NCI-H82 treated with DMSO at 0.1 percent for 48 hours (cell line): ENCODE data around the gene CHAC1.
"Not testable (repeated sequence)": the region's sequence is repeated elsewhere in the genome, so short reads cannot be mapped to it uniquely, and the experiment has no call there.

Source experiments
- DNase-seq: peaks from one replicate; lab custom pipeline; 2025; ENCODE audit not compliant: unreplicated experiment; lab: John Stamatoyannopoulos, UW

The CHAC1 gene

DNA sequence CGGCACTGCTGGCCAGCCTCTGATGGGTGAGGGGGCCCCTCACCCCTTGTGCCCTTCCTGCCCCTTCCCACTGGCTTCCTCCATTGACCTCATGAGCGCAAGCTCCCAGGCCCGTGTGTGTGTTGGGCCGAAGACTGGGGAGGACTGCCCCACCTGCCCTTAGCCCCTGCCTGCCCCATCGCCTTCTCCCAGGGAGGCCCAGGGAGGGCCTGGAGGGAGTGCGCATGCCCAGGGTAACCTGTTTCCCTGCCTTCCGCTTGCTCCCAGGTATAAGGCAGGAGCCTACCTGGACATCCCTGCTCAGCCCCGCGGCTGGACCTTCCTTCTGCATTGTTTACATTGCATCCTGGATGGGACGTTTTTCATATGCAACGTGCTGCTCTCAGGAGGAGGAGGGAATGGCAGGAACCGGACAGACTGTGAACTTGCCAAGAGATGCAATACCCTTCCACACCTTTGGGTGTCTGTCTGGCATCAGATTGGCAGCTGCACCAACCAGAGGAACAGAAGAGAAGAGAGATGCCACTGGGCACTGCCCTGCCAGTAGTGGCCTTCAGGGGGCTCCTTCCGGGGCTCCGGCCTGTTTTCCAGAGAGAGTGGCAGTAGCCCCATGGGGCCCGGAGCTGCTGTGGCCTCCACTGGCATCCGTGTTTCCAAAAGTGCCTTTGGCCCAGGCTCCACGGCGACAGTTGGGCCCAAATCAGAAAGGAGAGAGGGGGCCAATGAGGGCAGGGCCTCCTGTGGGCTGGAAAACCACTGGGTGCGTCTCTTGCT is 15.3 kb upstream of the CHAC1 start:
- no peak for DNase-seq

DNA sequence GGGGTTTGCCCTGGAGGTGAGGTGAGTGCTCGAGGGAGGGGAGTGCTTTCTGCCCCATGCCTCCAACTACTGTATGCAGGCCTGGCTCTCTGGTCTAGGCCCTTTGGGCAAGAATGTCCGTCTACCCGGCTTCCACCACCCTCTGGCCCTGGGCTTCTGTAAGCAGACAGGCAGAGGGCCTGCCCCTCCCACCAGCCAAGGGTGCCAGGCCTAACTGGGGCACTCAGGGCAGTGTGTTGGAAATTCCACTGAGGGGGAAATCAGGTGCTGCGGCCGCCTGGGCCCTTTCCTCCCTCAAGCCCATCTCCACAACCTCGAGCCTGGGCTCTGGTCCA is 14.8 kb upstream of the CHAC1 start:
- no peak for DNase-seq

DNA sequence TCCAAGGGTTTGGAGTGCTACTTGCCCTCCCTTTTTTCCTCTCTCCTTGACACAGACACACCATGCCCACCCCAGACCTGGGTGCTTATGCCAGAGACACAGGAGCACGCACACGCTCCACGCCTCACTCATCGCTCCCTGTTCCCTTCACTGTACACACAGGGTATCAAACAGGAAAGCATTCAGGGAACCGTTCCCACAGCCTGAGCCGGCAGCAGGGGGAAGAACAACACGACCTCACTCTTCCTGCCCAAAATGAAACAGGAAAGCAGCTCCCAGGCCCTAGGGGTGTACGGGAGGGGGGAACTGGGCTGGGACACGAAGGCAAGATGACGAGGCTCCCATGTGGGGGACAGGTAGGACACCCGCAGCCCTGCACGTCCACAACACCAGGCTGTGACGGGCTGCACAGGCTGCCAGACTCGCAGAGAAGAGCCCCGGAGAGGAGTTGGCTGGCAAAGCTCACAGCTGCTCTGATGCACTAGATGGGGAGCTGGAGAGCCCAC is 12.9 kb upstream of the CHAC1 start:
- DNase-seq, result no peak

DNA sequence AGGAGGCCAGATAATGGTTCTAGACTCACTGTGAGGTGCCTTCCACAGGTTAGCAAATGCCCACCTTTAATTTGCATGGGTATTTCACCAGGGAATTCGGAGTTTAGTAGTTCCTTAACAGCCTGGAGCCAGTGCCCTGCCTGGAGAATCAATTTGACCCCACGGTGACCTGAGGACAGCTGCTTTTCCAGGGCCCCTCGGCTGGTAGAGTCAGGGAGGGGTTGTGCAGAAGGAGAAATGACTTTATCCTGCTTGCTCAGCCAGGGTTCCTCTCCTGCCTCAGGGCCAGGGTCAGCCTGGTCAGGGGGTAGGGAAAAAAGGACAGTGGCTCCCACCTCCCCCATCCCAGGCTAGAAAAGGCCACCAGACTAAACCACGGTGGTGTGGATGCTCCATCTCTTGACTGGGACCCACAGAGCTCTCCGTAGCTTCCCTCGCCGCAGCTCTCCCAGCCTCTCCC is 12.2 kb upstream of the CHAC1 start:
- no peak for DNase-seq

DNA sequence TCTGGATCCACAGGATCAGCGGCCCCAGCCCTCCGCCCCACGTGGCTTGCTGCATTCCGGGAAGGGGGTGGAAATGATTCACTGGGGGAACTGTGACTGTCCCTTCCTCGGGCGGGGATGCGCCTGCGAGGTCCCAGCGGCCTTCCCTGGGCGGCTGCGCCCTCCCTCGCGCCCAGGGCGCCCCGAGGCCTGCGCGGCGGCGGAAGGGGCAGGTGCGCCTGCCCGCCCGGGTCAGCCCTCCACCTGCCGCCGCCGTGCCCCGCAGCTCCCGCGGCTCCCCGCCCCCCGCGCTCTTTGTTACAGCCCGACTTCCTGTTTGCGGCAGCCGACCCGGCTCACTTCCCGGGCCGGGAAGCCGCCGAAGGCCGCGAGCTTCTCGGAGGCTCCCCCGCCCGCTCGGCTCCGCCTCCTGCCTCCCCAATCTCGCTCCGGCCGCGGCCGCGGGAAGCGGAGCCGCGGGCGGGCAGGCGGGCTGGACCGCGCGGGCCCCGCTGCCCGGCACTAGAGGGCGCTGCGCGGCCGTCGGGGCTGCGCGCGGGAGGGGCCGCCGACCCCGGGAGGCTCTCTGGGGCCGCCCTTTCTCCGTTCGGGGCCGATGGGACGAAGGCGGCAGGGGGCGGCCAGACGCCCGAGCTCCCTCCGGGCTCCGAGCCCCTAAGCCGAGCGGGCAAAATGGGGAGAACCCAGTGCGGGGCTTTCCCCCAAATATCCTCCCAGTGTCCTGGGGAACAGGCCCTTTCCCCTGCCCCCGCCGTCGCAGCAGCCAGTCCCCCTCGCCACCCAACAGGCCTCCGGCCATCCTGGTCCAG is 11.5 kb upstream of the CHAC1 start:
- DNase-seq, result no peak

GRCh38 chr15:40942337-40942854 is 10.9 kb upstream of the CHAC1 start:
- no peak for DNase-seq

DNA sequence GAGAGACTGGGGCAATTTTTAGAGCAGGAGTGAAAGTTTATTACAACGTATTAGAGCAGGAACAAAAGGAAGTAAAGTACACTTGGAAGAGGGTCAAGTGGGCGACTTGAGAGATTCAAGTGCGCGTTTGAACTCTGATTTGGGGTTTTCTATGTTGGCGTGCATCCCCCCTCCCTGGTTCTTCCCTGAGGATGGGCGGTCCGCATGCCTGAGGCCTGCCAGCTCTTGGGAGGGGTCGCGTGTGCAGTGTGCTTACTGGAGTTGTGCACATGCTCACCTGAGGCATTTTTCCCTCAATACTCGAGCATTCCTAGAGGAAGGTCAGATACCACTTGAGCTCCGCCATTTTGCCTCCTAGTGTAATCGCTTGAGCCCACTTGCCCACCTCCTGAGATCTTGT is 10.4 kb upstream of the CHAC1 start:
- no peak for DNase-seq

DNA sequence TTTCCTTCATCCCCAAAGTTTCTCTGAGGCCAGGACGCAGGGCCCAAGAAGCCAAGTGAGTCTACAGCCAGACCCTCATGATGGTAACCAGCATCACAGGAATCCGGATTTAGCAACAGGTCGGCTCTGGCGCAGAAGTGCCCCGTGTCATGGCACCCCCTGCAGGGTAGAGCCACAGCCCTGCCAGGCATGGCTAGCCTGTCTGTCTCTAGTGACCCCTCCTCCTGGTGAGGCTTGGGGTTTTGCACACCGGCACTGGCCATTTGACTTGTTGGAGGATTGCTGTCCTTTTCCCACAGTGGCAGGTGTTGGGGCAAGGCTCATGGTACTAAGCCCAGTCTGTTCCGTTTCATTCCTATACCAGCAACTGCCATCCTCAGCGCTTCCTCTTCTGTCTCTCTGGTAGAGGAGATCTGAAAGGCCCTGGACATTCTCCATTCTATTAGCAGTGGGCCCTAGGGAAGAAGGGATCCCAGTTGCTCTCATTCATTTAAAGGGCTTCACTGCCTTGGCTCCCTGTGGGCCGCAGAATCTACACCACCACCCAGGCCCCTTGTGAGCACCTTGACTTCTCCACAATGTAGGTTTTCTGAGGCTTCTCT is 9.4 kb upstream of the CHAC1 start:
- no peak for DNase-seq

- no peak for DNase-seq
Measured at GRCh38 chr15:40944510-40945296, 8.6 kb upstream of the CHAC1 start.

DNA sequence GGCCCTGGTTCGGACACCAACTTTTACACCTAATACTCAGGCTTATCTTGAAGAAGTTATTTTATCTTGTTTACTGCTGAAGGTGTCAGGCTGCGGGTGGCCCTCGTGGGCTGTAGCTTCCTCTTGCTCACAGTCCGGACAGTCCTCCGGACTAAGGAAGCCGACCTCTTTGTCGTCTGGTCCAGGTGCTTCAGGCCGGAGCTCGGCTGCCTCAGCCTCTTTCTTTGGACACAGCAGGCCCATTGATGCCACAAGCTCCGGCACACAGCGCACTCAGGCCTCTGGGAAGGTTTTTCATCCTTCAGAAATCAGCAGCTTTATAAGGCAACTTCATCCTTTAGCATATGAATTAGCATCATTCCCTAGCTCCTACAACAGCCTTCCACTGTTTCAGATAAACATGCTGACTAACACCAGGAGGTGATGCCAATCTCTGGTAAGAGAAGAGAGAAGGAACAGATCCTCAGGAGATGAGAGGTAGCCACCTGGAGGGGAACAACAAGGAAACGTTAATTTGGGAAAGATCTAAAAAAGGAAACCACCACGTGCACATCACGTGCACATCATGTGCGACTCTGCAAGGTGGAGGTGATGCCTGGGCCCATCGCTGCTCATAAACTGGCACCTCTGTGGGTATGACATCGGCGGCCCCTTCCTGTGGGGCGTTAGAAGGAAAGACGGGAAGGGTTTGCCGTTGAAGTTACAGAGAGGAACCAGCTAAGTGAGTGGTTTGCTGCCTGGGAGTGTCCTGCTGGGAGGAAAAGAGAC is 4.4 kb upstream of the CHAC1 start:
- DNase-seq, result no peak

DNA sequence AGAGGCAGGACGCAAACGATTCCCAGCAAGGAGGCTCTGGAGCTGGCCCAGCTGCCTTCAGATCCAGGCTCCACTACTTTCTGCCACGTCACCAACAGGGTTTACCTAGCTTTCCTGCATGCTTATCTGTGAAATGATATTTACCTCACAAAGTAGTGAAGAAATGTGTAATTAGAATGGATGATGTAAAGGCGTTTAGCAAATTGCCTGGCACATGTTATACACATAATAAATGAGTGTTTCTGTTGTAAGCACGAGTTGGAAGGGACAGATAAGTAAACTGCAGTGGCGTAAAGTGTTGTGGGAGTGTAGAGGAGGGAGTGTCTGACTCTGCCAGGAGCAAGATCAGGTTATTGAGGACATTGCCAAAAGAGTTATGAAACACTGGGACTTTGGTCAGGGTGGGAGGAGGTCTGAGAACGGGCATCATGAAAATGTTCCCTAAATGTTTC is 3.5 kb upstream of the CHAC1 start:
- no peak for DNase-seq

GRCh38 chr15:40951764-40952163 is 1.5 kb upstream of the CHAC1 start:
- DNase-seq, result no peak

DNA sequence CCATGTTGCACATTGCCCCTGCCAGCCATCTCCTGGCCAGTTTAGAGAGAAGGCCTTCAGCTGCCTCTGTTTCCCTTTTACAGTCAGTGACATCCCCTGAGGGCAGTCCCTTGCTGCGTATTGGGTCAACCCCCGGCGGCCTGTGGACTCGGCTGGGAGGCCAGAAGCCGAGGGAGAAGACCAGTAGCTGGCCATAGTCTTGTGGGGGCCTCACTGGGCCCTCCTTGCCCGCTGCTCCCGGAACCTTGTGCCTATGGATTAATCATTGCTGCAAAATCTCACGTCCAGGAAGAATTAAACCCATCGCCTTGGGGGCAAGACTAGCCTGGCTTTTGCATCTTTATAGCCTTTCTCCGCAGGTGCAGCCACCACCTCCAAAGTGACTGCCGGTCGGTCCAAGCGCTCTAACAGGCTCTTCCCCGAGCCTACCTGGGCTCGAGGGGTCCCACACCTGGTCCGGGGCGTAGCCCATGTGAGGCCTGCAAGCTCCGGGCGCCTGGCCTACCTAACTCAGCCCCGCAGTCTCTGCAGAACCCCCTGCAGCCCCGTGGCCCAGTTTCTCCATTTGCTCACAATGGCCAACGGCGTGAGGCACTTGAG is 870 bp upstream of the CHAC1 start:
- no peak for DNase-seq

DNA sequence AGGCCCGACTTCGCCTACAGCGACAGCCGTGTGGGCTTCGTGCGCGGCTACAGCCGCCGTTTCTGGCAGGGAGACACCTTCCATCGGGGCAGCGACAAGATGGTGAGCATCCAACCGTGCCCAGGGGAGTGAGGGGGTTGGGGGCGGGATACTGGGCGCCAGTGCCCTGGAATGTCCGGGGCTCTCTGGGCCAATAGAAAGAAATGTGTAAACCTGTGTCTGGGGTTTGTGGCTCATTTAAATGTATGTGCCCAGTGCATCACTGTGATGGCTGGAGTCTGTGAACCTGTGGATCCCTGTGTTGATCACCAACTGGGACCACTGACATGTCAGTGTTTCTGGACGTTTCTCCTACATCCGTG is 423 bp downstream of the CHAC1 start:
- no peak for DNase-seq

GRCh38 chr15:40954158-40954848 is 1.0 kb downstream of the CHAC1 start:
- DNase-seq, result not testable (repeated sequence)

GRCh38 chr15:40955141-40955903 is 2.1 kb downstream of the CHAC1 start:
- no peak for DNase-seq

DNA sequence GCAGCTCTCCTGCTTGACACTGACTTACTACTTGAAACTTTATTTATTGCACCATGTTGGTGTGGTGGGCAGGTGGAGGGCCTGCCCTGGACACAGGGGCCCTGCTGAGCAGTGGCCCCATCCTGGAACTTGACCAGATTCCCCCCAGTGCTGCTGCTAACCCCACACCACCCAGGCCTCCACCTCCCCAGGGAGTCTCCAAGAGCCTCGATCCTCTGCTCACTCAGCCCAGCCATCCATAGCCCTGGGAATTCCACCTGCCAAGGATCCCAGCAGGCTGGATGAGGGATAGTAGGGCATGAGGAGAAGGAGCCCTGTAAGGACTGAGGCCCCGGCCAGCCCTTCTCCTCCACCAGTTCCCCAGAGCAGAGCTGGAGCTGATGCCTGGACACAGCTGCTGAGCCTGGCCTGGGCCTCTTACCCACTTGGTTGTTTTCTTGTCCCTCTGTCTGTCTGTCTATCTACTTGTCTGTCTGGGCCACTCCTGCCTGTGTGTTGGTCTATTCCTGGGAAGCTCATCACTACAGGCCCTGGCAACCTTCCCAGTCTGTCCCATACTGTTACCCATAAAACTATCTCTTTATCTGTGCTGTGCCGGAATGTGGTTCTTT is 2.8 kb downstream of the CHAC1 start:
- DNase-seq, result no peak

- DNase-seq, result no peak
Measured at GRCh38 chr15:40956541-40956982, 3.3 kb downstream of the CHAC1 start.
